Testis (tissue), 2 donors: ENCODE measurements around the gene BSND.

ENCODE experiments used
- CTCF ChIP-seq, 3 experiments: fragments of 450-650 bp in 2 of 3; fragments of 200-600 bp in 1 of 3; sonication (generic) in 1 of 3; IDR thresholded peaks; one replicate each; pipeline ENCODE4 v1.5.1; 2016 to 2019; ENCODE audit warnings: antibody characterized with exemption in 3 of 3, mild to moderate bottlenecking in 2 of 3, moderate library complexity in 1 of 3
- POLR2A ChIP-seq: fragments of 450-650 bp; IDR thresholded peaks from one replicate; pipeline ENCODE4 v1.6.1; 2017; ENCODE audit warnings: antibody characterized with exemption, mild to moderate bottlenecking, moderate library complexity

- TF ChIP-seq CTCF (IDR thresholded peaks at IDR 0.05): no peak
- no peak for TF ChIP-seq POLR2A
Observed at GRCh38 chr1:54987919-54988705, 10.6 kb upstream of the BSND start.
